Esophagus muscularis mucosa (tissue), 4 donors: Measurements from ENCODE around the gene XPC. TPM values are rescaled to one million over a fixed set of nuclear protein-coding genes. Genes with fewer than 3 reads are reported as not detected.

Experiments used
- DNase-seq: peaks from one replicate; pipeline ENCODE4 v3.0.0-alpha.2; 2017; ENCODE audit errors: extremely low spot score
- H3K27ac ChIP-seq, 4 donors: fragments of 200-600 bp; sonication (generic); replicated peaks in 1 of 4; 1 replicate in 3 of 4; 2 replicates in 1 of 4; pipeline ENCODE4 v1.5.1; 2016 to 2019; ENCODE audit warnings: mild to moderate bottlenecking in 1 of 4
- H3K27me3 ChIP-seq, 4 donors: fragments of 200-600 bp; sonication (generic); one replicate each; pipeline versions ENCODE4 v1.5.1 to v1.6.0; 2016 to 2019
- H3K36me3 ChIP-seq, 4 donors: fragments of 200-600 bp; sonication (generic); one replicate each; pipeline ENCODE4 v1.5.1; 2016 to 2019
- H3K4me1 ChIP-seq, 4 donors: fragments of 200-600 bp; sonication (generic); one replicate each; pipeline ENCODE4 v1.5.1; 2016 to 2019
- H3K4me3 ChIP-seq, 4 donors: fragments of 200-600 bp; sonication (generic); 1 replicate in 2 of 4; 2 replicates in 2 of 4; pipeline ENCODE4 v1.5.1; 2016 to 2019; ENCODE audit warnings: mild to moderate bottlenecking in 4 of 4, moderate library complexity in 1 of 4
- H3K9me3 ChIP-seq, 4 donors: fragments of 200-600 bp; sonication (generic); 1 replicate in 3 of 4; 2 replicates in 1 of 4; pipeline ENCODE4 v1.5.1; 2016 to 2019
- CTCF ChIP-seq, 3 experiments: fragments of 200-600 bp in 2 of 3; fragments of 450-650 bp in 1 of 3; sonication (generic) in 2 of 3; IDR thresholded peaks; one replicate each; pipeline ENCODE4 v1.5.1; 2017 to 2019; ENCODE audit warnings: antibody characterized with exemption in 3 of 3, mild to moderate bottlenecking in 2 of 3, moderate library complexity in 1 of 3
- EP300 ChIP-seq: sonication (generic); formaldehyde crosslinking; IDR thresholded peaks from one replicate; pipeline ENCODE4 v1.6.1; 2017; ENCODE audit warnings: antibody characterized with exemption
- POLR2A ChIP-seq: fragments of 450-650 bp; IDR thresholded peaks from one replicate; pipeline ENCODE4 v1.6.1; 2017; ENCODE audit warnings: antibody characterized with exemption, moderate library complexity, mild to moderate bottlenecking, low read depth
- POLR2AphosphoS5 ChIP-seq, 2 donors: sonication (generic); formaldehyde crosslinking; IDR thresholded peaks; one replicate each; pipeline ENCODE4 v1.6.1; 2017; ENCODE audit warnings: antibody characterized with exemption in 2 of 2
- WGBS: methylation state at CpG from one replicate; pipeline ENCODE4 v1.1.5; 2018; 5-methylcytosine and 5-hydroxymethylcytosine counted together
- intact Hi-C: fragments of 100-400 bp; cut with DNase I; formaldehyde crosslinking; loops from one replicate; pipeline ENCODE4 v1.15.1; 2023
- total RNA-seq, 4 donors: library from RNA; depleted of rRNA; stranded (reverse); fragments of >200 nt; gene quantifications; one replicate each; pipeline versions ENCODE4 v1.1.0 to v1.2.1, GENCODE V29; 2016

XPC gene
- total RNA-seq, 4 donors from 2014 or later = 28.9 to 41.9 (median 37.8) TPM

GRCh38 chr3:14169871-14170270 lies 8.5 kb downstream of the XPC start:
- Histone ChIP-seq H3K27ac (no peak overlapping the region), H3K9me3 (no peaks in the 10 kb centered on the region), H3K4me1 (peaks cover 0 to 4% (median 1%) of the 10 kb centered on the region in 4 donors), H3K27me3 (no peaks in the 10 kb centered on the region), H3K36me3 (peaks cover 64 to 81% (median 79%) of the 10 kb centered on the region in 4 donors), H3K4me3 (no peak overlapping the region)
- intact Hi-C loops = loop anchor here (10.0 kb wide), 1 partner anchor 275 kb away; no protein-coding TSS in a partner anchor
- DNase-seq = no peak
- no peak for TF ChIP-seq EP300
- no peak for TF ChIP-seq CTCF (IDR thresholded peaks at IDR 0.05)
- no peak for TF ChIP-seq POLR2AphosphoS5 (IDR thresholded peaks at IDR 0.05)
- no peak for TF ChIP-seq POLR2A

GRCh38 chr3:14169435-14169834 lies 9.0 kb downstream of the XPC start:
- H3K36me3 ChIP-seq = peaks cover 68 to 85% (median 83%) of the 10 kb centered on the region in 4 donors
- 90% methylated on average over 2 of the region's 2 CpGs for WGBS
- no peaks in the 10 kb centered on the region for H3K9me3 ChIP-seq
- no peak for DNase-seq
- intact Hi-C loops = no loop called here
- H3K27ac ChIP-seq = no peak overlapping the region
- no peak for TF ChIP-seq POLR2A
- no peak for TF ChIP-seq CTCF (IDR thresholded peaks at IDR 0.05)
- TF ChIP-seq POLR2AphosphoS5 (IDR thresholded peaks at IDR 0.05) = no peak
- no peak for TF ChIP-seq EP300
- H3K27me3 ChIP-seq = no peaks in the 10 kb centered on the region
- peaks cover 0 to under 1% (median 0%) of the 10 kb centered on the region in 4 donors for H3K4me1 ChIP-seq
- H3K4me3 ChIP-seq = no peak overlapping the region

- intact Hi-C loops = no loop called here
- WGBS = 85% methylated on average over 9 of the region's 9 CpGs
- peaks cover 79 to 100% (median 99%) of the 10 kb centered on the region in 4 donors for H3K36me3 ChIP-seq
- TF ChIP-seq POLR2AphosphoS5 (IDR thresholded peaks at IDR 0.05) = no peak
- TF ChIP-seq CTCF (IDR thresholded peaks at IDR 0.05) = no peak
- no peak for TF ChIP-seq POLR2A
- no peak for TF ChIP-seq EP300
- H3K9me3 ChIP-seq = peaks cover 0 to 3% (median 1%) of the 10 kb centered on the region in 4 donors
- no peak for DNase-seq
- H3K27ac ChIP-seq = no peak overlapping the region
- no peak overlapping the region for H3K4me3 ChIP-seq
- no peaks in the 10 kb centered on the region for H3K4me1 ChIP-seq
- no peaks in the 10 kb centered on the region for H3K27me3 ChIP-seq
Measured at GRCh38 chr3:14166877-14167603, 11.4 kb downstream of the XPC start.

- H3K4me3 ChIP-seq = no peak overlapping the region
- H3K9me3 ChIP-seq = peaks cover 0 to 16% (median 7%) of the 10 kb centered on the region in 4 donors
- no peaks in the 10 kb centered on the region for H3K27me3 ChIP-seq
- no peaks in the 10 kb centered on the region for H3K4me1 ChIP-seq
- no peak for DNase-seq
- WGBS = 97% methylated on average over 2 of the region's 2 CpGs
- H3K36me3 ChIP-seq = peaks cover 86 to 100% (median 97%) of the 10 kb centered on the region in 4 donors
- TF ChIP-seq POLR2A (no peak), EP300 (no peak), POLR2AphosphoS5 (IDR thresholded peaks at IDR 0.05) (no peak), CTCF (IDR thresholded peaks at IDR 0.05) (no peak)
- H3K27ac ChIP-seq = no peak overlapping the region
- intact Hi-C loops = no loop called here
Measured at GRCh38 chr3:14162178-14162577, 16.2 kb downstream of the XPC start.
